ENCODE data around the gene OBSCN.

OBSCN gene

GRCh38 chr1:228286505-228287417, 78.9 kb downstream of the OBSCN start:
- no peak for DNase-seq (ENCODE audit: low read depth, low spot score)

GRCh38 chr1:228287541-228288425, 79.9 kb downstream of the OBSCN start:
- no peak for DNase-seq (ENCODE audit: low read depth, low spot score)

DNA sequence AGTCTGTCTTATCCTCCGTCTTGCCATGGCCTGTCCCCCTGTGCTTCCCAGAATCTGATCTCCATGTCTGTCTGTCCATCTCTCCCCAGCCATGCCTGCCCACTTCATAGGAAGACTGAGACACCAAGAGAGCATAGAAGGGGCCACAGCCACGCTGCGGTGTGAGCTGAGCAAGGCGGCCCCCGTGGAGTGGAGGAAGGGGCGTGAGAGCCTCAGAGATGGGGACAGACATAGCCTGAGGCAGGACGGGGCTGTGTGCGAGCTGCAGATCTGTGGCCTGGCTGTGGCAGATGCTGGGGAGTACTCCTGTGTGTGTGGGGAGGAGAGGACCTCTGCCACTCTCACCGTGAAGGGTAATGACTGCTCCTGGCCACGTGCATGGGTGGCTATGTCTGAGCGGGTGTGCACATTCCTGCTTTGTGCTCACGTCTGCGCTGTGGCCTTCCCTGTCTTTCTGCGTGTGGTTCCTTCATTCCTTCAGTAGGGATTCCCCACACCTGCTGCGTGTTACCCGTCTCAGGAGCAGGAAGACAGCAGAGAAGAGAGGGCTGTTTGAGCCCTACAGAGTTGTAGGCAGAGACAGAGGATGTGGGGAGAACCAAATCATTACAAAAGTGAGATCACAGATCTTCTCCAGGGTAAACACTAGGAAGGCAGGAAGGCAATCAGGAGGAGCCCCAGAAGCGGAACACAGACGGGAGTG, 80.8 kb downstream of the OBSCN start:
- DNase-seq (ENCODE audit: low read depth, low spot score): no peak

DNA sequence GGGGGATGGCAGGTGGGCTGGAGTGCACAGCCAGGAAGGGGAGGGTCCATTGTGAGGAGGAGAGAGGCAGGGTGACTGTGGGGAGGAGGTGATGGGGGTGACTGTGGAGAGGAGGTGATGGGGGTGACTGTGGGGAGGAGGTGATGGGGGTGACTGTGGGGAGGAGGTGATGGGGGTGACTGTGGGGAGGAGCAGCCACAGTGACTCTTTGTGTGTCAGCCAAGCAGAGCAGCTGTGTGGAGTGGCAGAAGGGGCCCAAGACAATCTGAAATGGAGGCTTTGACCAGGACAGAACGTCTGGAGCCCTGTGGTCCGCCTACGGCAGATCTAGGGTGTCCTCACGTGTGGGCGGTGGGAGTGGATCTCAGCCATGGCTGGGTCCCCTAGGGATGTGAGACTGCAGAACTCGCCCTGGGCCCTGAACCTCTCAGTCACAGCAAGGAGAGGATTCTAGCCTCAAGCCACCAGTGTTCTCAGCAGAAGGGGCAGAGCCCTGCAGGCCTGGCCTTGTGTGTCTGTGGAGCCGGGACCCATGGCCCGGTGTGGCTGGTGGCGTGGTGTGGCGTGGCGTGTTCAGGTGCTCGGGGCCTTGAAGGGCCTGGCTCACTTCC, 81.5 kb downstream of the OBSCN start:
- no peak for DNase-seq (ENCODE audit: low read depth, low spot score)

- DNase-seq (ENCODE audit: low read depth, low spot score): no peak
These were observed 82.4 kb downstream of the OBSCN start for GRCh38 chr1:228289996-228290881.

GRCh38 chr1:228291906-228292608, 84.2 kb downstream of the OBSCN start:
- no peak for DNase-seq (ENCODE audit: low read depth, low spot score)

- DNase-seq (ENCODE audit: low read depth, low spot score): no peak
These were observed 84.7 kb downstream of the OBSCN start for GRCh38 chr1:228292609-228292911.

DNA sequence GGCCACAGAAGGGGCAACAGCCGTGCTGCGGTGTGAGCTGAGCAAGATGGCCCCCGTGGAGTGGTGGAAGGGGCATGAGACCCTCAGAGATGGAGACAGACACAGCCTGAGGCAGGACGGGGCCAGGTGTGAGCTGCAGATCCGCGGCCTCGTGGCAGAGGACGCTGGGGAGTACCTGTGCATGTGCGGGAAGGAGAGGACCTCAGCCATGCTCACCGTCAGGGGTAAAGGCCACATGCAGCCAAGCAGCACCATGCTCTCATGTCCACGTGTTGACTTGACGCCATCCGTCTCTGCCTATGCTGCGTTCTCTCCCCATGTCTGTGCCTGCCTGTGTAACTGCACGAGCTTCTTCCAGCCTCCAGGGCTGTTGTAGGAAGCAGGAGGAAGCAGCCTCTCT, 85.5 kb downstream of the OBSCN start:
- DNase-seq (ENCODE audit: low read depth, low spot score): no peak

- DNase-seq (ENCODE audit: low read depth, low spot score): no peak
These were observed 86.1 kb downstream of the OBSCN start for GRCh38 chr1:228293816-228294500.

DNA sequence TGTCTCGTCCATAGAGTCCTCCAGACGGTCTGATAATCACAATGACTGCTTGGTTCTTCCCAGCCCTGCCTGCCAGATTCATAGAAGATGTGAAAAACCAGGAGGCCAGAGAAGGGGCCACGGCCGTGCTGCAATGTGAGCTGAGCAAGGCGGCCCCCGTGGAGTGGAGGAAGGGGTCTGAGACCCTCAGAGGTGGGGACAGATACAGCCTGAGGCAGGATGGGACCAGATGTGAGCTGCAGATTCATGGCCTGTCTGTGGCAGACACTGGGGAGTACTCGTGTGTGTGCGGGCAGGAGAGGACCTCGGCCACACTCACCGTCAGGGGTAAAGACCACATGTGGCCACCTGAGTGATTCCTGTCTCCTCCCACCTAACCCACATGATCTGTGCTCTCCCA, 86.9 kb downstream of the OBSCN start:
- no peak for DNase-seq (ENCODE audit: low read depth, low spot score)

DNA sequence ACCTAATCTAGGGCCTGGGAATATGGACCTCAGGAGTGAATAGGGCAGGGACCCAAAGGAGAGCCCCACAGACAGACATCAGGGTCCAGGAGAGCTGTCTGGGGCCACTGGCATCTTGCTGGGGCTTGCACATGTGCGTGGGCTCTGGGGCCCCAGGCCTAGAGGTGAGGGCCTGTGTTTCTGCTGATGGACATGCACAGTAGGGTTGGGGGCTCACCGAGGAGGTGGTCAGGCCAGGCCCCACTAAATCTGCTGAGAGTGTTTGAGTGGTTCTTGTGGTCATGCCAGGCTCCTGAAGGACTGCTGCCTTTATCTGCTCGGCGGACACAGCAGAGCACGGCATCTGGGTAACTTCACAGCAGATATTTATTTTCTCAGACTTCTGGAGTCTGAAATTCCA, 87.4 kb downstream of the OBSCN start:
- no peak for DNase-seq (ENCODE audit: low read depth, low spot score)

- no peak for DNase-seq (ENCODE audit: low read depth, low spot score)
These were observed 88.1 kb downstream of the OBSCN start for GRCh38 chr1:228295981-228296380.

DNA sequence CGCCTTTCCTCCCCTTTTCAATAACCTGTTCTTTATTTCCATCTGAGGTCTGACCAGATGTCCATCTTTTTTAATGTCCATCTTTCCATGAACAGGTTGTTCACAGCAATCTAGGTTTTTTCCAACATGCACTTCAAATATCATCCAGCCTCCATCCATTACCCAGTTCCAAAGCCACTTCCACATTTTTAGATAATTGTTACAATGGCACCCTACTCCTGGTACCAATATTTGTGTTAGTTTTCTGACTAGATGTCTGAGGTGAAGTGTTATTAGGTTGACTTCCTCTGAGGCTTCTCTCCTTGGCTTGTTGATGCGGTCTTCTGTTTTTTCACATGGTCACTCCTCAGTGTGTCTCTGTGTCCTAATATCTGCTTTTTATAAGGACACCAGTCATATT, 89.4 kb downstream of the OBSCN start:
- no peak for DNase-seq (ENCODE audit: low read depth, low spot score)

DNA sequence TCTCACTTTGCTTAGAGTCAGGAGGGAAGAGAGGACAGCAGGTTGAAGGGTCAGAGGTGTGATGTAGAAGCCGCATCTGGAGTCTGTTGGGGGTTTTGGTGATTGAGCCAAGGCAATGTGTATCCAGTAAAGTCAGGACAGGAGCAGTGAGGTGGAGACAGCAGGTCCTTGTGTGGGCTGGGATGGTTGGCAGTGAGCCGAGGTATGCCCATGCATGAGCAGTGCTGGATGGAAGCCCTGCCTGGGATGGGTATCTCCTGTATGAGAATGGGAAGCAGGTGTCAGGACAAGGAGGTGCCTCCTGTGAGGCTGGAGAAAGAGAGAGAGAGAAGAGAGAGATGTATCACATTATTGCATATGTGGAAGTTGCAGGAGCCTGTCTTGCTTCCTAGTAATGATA, 90.0 kb downstream of the OBSCN start:
- no peak for DNase-seq (ENCODE audit: low read depth, low spot score)

GRCh38 chr1:228298471-228298870, 90.6 kb downstream of the OBSCN start:
- no peak for DNase-seq (ENCODE audit: low read depth, low spot score)

DNA sequence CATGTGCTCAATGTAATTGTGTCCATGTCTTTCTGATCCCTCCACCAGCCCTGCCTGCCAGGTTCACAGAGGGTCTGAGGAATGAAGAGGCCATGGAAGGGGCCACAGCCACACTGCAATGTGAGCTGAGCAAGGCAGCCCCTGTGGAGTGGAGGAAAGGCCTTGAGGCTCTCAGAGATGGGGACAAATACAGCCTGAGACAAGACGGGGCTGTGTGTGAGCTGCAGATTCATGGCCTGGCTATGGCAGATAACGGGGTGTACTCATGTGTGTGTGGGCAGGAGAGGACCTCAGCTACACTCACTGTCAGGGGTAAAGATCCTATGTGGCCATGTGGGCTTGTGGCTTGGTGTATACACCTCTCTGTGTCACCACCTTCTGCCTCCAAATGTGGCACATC, 91.4 kb downstream of the OBSCN start:
- DNase-seq (ENCODE audit: low read depth, low spot score): no peak

- DNase-seq (ENCODE audit: low read depth, low spot score): no peak
These were observed 92.1 kb downstream of the OBSCN start for GRCh38 chr1:228299901-228300300.

- DNase-seq (ENCODE audit: low read depth, low spot score): no peak
These were observed 94.2 kb downstream of the OBSCN start for GRCh38 chr1:228302086-228302485.

DNA sequence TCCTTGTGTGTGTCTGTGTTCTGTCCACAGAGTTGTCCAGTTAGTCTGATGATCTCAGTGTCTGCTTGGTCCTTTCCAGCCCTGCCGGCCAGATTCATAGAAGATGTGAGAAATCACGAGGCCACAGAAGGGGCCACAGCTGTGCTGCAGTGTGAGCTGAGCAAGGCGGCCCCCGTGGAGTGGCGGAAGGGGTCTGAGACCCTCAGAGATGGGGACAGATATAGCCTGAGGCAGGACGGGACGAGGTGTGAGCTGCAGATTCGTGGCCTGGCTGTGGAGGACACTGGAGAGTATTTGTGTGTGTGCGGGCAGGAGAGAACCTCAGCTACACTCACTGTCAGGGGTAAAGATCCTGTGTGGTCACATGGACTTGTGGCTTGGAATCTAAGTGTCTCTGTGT, 95.8 kb downstream of the OBSCN start:
- no peak for DNase-seq (ENCODE audit: low read depth, low spot score)

DNA sequence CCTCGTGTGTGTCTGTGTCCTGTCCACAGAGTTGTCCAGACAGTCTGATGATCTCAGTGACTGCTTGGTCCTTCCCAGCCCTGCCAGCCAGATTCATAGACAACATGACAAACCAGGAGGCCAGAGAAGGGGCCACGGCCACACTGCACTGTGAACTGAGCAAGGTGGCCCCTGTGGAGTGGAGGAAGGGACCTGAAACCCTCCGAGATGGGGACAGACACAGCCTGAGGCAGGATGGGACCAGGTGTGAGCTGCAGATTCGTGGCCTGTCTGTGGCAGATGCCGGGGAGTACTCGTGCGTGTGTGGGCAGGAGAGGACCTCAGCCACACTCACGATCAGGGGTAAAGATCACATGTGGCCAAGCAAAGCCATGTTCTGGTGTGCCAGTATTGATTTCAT, 96.4 kb downstream of the OBSCN start:
- DNase-seq (ENCODE audit: low read depth, low spot score): no peak

Data from ELF-1 (cell line).